GM11168 (cell line): ENCODE results near the gene ZGRF1.
"Not testable (repeated sequence)": the region's sequence is repeated elsewhere in the genome, so short reads cannot be mapped to it uniquely, and the experiment has no call there.

Source experiments
- in situ Hi-C: fragments of 300-500 bp; cut with MboI; formaldehyde crosslinking; loops from one replicate; pipeline ENCODE4 v1.12.0; 2022; ENCODE audit warnings: low sequenced_read_pairs; ENCODE audit not compliant: unreplicated experiment

ZGRF1 gene

GRCh38 chr4:112636688-112637551, at the start of gene ZGRF1, which contains the start of gene LARP7:
Gene ZGRF1, minus strand, starts transcription at chr4:112636909. Its CDS starts 3,733 bp downstream, at chr4:112633176.
Gene LARP7, plus strand, starts transcription at chr4:112637143. Its CDS starts 7,527 bp downstream, at chr4:112644670.
- in situ Hi-C loops: loop anchor here (25.0 kb wide), 1 partner anchor 300 kb away; no protein-coding TSS in a partner anchor

GRCh38 chr4:112680996-112681395, 44.3 kb upstream of the ZGRF1 start:
- in situ Hi-C loops: no loop called here

- in situ Hi-C loops: no loop called here
Observed at GRCh38 chr4:112677519-112678091, 40.9 kb upstream of the ZGRF1 start.

GRCh38 chr4:112674376-112674775, 37.7 kb upstream of the ZGRF1 start:
- in situ Hi-C loops: no loop called here

- in situ Hi-C loops: no loop called here
Observed at GRCh38 chr4:112673686-112674085, 37.0 kb upstream of the ZGRF1 start.

- in situ Hi-C loops: no loop called here
Observed at GRCh38 chr4:112673076-112673475, 36.4 kb upstream of the ZGRF1 start.

GRCh38 chr4:112668131-112668530, 31.4 kb upstream of the ZGRF1 start:
- in situ Hi-C loops: no loop called here

- in situ Hi-C loops: no loop called here
Observed at GRCh38 chr4:112664611-112665010, 27.9 kb upstream of the ZGRF1 start.

- in situ Hi-C loops: not testable (repeated sequence)
Observed at GRCh38 chr4:112656115-112656514, 19.4 kb upstream of the ZGRF1 start.

GRCh38 chr4:112655270-112655669, 18.6 kb upstream of the ZGRF1 start:
- in situ Hi-C loops: no loop called here

GRCh38 chr4:112652216-112652615, 15.5 kb upstream of the ZGRF1 start:
- in situ Hi-C loops: no loop called here

GRCh38 chr4:112651641-112652040, 14.9 kb upstream of the ZGRF1 start:
- in situ Hi-C loops: no loop called here

- in situ Hi-C loops: no loop called here
Observed at GRCh38 chr4:112650332-112650731, 13.6 kb upstream of the ZGRF1 start.

- in situ Hi-C loops: loop anchor here (25.0 kb wide), 1 partner anchor 288 kb away; no protein-coding TSS in a partner anchor
Observed at GRCh38 chr4:112649055-112649408, 12.3 kb upstream of the ZGRF1 start.

- in situ Hi-C loops: loop anchor here (25.0 kb wide), 1 partner anchor 289 kb away; no protein-coding TSS in a partner anchor
Observed at GRCh38 chr4:112648263-112649054, 11.8 kb upstream of the ZGRF1 start.

- in situ Hi-C loops: loop anchor here (25.0 kb wide), 1 partner anchor 290 kb away; no protein-coding TSS in a partner anchor
Observed at GRCh38 chr4:112647785-112648184, 11.1 kb upstream of the ZGRF1 start.

GRCh38 chr4:112646632-112647537, 10.2 kb upstream of the ZGRF1 start:
- in situ Hi-C loops: loop anchor here (25.0 kb wide), 1 partner anchor 290 kb away; no protein-coding TSS in a partner anchor

GRCh38 chr4:112645541-112646329, 9.0 kb upstream of the ZGRF1 start:
- in situ Hi-C loops: loop anchor here (25.0 kb wide), 1 partner anchor 292 kb away; no protein-coding TSS in a partner anchor
